ENCODE measurements around the gene PARD6G. TPM values are rescaled to one million over a fixed set of nuclear protein-coding genes. Genes with fewer than 3 reads are reported as not detected.

PARD6G gene
- total and polyA plus RNA-seq, 2 experiments from 2014 or later: 6.9 to 18.5 TPM

DNA sequence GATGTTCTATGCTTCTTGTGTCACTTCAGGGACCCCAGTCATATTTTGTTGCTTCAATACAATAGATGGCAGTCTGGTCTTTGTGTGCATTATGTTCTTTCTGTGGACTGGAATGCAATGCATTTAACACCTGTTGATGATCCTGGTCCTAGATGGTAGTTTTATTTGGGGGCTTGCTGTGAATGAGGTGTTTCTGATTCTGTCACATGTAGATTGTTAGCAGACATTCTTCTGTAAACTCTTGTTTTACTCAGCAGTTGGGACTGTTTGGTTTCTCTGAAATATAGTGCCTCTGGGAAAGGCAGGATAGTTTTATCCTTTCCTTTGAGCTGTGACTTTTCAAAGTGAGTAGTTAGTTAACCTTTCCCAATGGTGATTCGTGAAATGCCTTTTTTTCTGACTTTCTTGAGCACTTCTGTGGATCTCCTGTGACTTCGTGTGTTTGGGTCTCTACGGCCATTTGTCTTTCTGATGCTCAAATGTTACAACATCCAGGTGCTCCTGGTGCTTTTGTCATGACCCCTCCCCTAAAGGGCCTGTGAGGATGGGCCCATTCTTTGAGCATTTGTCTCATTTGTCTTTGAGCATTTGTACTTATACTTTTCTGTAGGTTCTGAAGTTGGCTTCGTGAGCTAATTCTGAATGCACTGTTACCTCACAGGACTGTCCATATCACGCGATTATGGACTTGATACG lies 117.5 kb downstream of the PARD6G start (continued):
- TF ChIP-seq, protein P1, sequence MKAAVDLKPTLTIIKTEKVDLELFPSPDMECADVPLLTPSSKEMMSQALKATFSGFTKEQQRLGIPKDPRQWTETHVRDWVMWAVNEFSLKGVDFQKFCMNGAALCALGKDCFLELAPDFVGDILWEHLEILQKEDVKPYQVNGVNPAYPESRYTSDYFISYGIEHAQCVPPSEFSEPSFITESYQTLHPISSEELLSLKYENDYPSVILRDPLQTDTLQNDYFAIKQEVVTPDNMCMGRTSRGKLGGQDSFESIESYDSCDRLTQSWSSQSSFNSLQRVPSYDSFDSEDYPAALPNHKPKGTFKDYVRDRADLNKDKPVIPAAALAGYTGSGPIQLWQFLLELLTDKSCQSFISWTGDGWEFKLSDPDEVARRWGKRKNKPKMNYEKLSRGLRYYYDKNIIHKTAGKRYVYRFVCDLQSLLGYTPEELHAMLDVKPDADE (IDR thresholded peaks at IDR 0.05): no peak
- TF ChIP-seq CREB1 (CRISPR knock-in tag; IDR thresholded peaks at IDR 0.05; ENCODE audit: low read depth): no peak
- TF ChIP-seq, protein P2, sequence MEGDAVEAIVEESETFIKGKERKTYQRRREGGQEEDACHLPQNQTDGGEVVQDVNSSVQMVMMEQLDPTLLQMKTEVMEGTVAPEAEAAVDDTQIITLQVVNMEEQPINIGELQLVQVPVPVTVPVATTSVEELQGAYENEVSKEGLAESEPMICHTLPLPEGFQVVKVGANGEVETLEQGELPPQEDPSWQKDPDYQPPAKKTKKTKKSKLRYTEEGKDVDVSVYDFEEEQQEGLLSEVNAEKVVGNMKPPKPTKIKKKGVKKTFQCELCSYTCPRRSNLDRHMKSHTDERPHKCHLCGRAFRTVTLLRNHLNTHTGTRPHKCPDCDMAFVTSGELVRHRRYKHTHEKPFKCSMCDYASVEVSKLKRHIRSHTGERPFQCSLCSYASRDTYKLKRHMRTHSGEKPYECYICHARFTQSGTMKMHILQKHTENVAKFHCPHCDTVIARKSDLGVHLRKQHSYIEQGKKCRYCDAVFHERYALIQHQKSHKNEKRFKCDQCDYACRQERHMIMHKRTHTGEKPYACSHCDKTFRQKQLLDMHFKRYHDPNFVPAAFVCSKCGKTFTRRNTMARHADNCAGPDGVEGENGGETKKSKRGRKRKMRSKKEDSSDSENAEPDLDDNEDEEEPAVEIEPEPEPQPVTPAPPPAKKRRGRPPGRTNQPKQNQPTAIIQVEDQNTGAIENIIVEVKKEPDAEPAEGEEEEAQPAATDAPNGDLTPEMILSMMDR (conservative IDR thresholded peaks at IDR 0.05; ENCODE audit: low read depth in 2 of 2): no peak
- no peak for TF ChIP-seq STAT1 (IDR thresholded peaks at IDR 0.05; ENCODE audit: unreplicated experiment)
- TF ChIP-seq NANOG (IDR thresholded peaks at IDR 0.05; ENCODE audit: borderline replicate concordance): no peak

DNA sequence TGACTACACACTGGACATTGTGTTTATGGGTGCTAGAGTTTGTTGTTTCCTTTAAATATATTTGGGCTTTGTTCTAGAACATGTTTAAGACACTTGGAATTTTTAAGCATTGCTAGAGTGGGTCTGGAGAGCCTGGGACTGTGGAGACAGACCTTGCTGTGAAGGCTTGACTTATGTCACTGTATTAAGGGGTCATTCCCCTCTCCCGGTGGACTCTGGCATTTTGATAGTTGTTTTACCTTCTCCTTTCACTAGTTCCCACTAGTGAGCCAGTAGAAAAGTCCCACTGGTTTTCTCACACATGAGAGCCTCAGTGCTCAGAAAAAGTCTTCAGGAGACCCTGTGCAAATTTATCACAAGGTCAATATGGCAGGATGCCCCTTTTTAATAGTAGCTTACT lies 119.7 kb downstream of the PARD6G start:
- Histone ChIP-seq H3K27me3 (ENCODE audit: insufficient read depth) (no peaks in the 10 kb centered on the region), H2AFZ (no peak overlapping the region), H3K36me3 (ENCODE audit: insufficient read depth) (peaks cover 8% of the 10 kb centered on the region; the same call in 1 of the 2 replicates), H3K4me2 (no peak overlapping the region), H3K4me1 (ENCODE audit: insufficient read depth) (peaks cover 16% of the 10 kb centered on the region), H3K79me2 (replicated peaks; ENCODE audit: insufficient read depth) (peaks cover 99% of the 10 kb centered on the region), H3K9me2 (ENCODE audit: insufficient read depth) (no peaks in the 10 kb centered on the region), H3F3A (replicated peaks; ENCODE audit: low read depth) (no peaks in the 10 kb centered on the region), H3K4me3 (no peak overlapping the region), H4K20me1 (replicated peaks; ENCODE audit: insufficient read depth) (peaks cover 62% of the 10 kb centered on the region), H3K27ac (ENCODE audit: low read depth) (peak overlapping the region; percentile 29; the same call in 1 of the 2 replicates)
- peaks cover 27% of the 10 kb centered on the region for H3K36me3 Mint-ChIP-seq (ENCODE audit: low read depth)
- DNase-seq (ENCODE audit: low spot score) (no peak), ATAC-seq (no peak)
- H3K9me3 Mint-ChIP-seq: no peaks in the 10 kb centered on the region
- peaks cover 28% of the 10 kb centered on the region for H3K4me1 Mint-ChIP-seq
- no peak overlapping the region for H3K4me3 Mint-ChIP-seq
- no peak overlapping the region for H3K27ac Mint-ChIP-seq
- TF ChIP-seq ZNF114 (CRISPR knock-in tag; IDR thresholded peaks at IDR 0.05): no peak
- H3K27me3 Mint-ChIP-seq (ENCODE audit: insufficient read depth, low read depth, poor library complexity): peaks cover 2% of the 10 kb centered on the region

DNA sequence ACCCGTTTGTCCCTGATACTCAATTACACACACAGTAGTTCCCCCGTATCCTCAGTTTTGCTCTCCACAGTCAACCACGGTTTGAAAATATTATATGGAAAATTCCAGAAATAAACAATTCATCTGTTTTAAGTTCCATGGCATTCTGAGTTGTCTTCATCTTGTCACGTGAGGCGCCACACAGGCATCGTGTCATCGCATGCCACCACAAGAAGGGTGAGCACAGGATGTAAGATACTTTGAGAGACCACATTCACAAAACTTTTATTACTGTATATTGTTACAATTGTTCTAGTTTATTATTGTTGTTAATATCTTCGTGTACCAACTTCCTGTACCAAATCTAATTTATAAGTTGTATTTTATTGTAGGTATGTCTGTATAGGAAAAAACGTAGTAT lies 120.5 kb downstream of the PARD6G start:
- Histone ChIP-seq H3K4me3 (no peak overlapping the region), H3K9me2 (ENCODE audit: insufficient read depth) (no peaks in the 10 kb centered on the region), H4K20me1 (replicated peaks; ENCODE audit: insufficient read depth) (peaks cover 71% of the 10 kb centered on the region), H3F3A (replicated peaks; ENCODE audit: low read depth) (no peaks in the 10 kb centered on the region), H3K4me2 (no peak overlapping the region), H3K79me2 (replicated peaks; ENCODE audit: insufficient read depth) (peaks cover 99% of the 10 kb centered on the region), H3K27me3 (ENCODE audit: insufficient read depth) (no peaks in the 10 kb centered on the region), H3K36me3 (ENCODE audit: insufficient read depth) (peaks cover 8% of the 10 kb centered on the region; the same call in 1 of the 2 replicates), H3K4me1 (ENCODE audit: insufficient read depth) (peaks cover 16% of the 10 kb centered on the region), H3K27ac (ENCODE audit: low read depth) (no peak overlapping the region), H2AFZ (no peak overlapping the region)
- Mint-ChIP-seq H3K36me3 (ENCODE audit: low read depth) (peaks cover 30% of the 10 kb centered on the region), H3K27me3 (ENCODE audit: insufficient read depth, low read depth, poor library complexity) (peaks cover 2% of the 10 kb centered on the region), H3K4me1 (peaks cover 32% of the 10 kb centered on the region), H3K4me3 (no peak overlapping the region), H3K27ac (peak overlapping the region; percentile 13; the same call in 1 of the 2 replicates), H3K9me3 (no peaks in the 10 kb centered on the region)
- no peak for ATAC-seq
- DNase-seq (ENCODE audit: low spot score): no peak
- TF ChIP-seq ZNF331 (CRISPR knock-in tag; IDR thresholded peaks at IDR 0.05; ENCODE audit: low read depth): no peak
- no peak for TF ChIP-seq NANOG (IDR thresholded peaks at IDR 0.05; ENCODE audit: borderline replicate concordance)
- TF ChIP-seq EZH2phosphoT487 (IDR thresholded peaks at IDR 0.05; ENCODE audit: unreplicated experiment): no peak
- TF ChIP-seq, protein P3, sequence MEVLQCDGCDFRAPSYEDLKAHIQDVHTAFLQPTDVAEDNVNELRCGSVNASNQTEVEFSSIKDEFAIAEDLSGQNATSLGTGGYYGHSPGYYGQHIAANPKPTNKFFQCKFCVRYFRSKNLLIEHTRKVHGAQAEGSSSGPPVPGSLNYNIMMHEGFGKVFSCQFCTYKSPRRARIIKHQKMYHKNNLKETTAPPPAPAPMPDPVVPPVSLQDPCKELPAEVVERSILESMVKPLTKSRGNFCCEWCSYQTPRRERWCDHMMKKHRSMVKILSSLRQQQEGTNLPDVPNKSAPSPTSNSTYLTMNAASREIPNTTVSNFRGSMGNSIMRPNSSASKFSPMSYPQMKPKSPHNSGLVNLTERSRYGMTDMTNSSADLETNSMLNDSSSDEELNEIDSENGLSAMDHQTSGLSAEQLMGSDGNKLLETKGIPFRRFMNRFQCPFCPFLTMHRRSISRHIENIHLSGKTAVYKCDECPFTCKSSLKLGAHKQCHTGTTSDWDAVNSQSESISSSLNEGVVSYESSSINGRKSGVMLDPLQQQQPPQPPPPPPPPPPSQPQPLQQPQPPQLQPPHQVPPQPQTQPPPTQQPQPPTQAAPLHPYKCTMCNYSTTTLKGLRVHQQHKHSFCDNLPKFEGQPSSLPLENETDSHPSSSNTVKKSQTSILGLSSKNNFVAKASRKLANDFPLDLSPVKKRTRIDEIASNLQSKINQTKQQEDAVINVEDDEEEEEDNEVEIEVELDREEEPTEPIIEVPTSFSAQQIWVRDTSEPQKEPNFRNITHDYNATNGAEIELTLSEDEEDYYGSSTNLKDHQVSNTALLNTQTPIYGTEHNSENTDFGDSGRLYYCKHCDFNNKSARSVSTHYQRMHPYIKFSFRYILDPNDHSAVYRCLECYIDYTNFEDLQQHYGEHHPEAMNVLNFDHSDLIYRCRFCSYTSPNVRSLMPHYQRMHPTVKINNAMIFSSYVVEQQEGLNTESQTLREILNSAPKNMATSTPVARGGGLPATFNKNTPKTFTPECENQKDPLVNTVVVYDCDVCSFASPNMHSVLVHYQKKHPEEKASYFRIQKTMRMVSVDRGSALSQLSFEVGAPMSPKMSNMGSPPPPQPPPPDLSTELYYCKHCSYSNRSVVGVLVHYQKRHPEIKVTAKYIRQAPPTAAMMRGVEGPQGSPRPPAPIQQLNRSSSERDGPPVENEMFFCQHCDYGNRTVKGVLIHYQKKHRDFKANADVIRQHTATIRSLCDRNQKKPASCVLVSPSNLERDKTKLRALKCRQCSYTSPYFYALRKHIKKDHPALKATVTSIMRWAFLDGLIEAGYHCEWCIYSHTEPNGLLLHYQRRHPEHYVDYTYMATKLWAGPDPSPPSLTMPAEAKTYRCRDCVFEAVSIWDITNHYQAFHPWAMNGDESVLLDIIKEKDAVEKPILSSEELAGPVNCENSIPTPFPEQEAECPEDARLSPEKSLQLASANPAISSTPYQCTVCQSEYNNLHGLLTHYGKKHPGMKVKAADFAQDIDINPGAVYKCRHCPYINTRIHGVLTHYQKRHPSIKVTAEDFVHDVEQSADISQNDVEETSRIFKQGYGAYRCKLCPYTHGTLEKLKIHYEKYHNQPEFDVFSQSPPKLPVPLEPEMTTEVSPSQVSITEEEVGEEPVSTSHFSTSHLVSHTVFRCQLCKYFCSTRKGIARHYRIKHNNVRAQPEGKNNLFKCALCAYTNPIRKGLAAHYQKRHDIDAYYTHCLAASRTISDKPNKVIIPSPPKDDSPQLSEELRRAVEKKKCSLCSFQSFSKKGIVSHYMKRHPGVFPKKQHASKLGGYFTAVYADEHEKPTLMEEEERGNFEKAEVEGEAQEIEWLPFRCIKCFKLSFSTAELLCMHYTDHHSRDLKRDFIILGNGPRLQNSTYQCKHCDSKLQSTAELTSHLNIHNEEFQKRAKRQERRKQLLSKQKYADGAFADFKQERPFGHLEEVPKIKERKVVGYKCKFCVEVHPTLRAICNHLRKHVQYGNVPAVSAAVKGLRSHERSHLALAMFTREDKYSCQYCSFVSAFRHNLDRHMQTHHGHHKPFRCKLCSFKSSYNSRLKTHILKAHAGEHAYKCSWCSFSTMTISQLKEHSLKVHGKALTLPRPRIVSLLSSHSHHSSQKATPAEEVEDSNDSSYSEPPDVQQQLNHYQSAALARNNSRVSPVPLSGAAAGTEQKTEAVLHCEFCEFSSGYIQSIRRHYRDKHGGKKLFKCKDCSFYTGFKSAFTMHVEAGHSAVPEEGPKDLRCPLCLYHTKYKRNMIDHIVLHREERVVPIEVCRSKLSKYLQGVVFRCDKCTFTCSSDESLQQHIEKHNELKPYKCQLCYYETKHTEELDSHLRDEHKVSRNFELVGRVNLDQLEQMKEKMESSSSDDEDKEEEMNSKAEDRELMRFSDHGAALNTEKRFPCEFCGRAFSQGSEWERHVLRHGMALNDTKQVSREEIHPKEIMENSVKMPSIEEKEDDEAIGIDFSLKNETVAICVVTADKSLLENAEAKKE (CRISPR knock-in tag; IDR thresholded peaks at IDR 0.05): no peak
